ENCODE data around the gene CCDC28B.

DNA sequence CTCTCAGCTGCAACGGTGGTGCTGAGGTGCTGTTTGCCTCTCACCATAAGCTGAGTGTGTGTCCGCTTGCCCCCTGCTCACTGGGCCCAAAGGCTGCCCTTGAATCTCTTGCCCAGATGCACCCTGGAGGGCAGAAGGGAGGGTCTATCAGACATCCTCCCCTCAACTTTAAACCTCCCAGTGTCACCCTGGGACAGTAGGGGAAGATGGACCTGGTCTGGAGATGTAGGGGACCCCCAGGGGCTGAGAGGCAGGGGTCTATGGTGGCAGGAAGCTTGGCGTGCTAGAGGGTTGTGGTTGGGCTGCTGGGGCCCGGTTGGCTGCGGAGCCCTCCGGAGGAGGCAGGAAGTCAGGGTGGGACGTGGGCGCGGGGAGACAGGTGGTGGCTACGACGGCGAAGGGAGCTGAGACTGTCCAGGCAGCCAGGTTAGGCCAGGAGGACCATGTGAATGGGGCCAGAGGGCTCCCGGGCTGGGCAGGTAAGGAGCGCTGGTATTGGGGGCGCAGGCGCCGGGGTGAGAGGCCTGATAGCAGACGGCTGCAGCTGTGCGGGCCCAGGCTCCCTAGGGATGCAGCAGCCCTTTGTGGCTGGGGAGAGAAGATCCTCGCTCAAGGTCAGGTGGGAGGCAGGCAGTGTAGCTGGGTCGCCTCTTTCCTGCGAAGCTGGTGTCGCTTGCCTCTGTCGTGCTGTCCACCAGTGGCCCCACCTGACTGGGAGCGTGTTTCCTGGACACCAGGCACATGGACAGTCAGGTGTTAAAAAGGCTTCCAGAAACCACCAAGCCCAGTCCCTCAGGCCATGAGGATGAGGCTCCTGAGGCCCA lies 50.7 kb downstream of the CCDC28B start, which contains the start of gene LCK:
- TF ChIP-seq, protein P1, sequence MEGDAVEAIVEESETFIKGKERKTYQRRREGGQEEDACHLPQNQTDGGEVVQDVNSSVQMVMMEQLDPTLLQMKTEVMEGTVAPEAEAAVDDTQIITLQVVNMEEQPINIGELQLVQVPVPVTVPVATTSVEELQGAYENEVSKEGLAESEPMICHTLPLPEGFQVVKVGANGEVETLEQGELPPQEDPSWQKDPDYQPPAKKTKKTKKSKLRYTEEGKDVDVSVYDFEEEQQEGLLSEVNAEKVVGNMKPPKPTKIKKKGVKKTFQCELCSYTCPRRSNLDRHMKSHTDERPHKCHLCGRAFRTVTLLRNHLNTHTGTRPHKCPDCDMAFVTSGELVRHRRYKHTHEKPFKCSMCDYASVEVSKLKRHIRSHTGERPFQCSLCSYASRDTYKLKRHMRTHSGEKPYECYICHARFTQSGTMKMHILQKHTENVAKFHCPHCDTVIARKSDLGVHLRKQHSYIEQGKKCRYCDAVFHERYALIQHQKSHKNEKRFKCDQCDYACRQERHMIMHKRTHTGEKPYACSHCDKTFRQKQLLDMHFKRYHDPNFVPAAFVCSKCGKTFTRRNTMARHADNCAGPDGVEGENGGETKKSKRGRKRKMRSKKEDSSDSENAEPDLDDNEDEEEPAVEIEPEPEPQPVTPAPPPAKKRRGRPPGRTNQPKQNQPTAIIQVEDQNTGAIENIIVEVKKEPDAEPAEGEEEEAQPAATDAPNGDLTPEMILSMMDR (IDR thresholded peaks at IDR 0.05), result no peak
- TF ChIP-seq POLR2A (IDR thresholded peaks at IDR 0.05), result no peak
